Measurements from ENCODE around the gene CRLF2. TPM values are rescaled to one million over a fixed set of nuclear protein-coding genes. Genes with fewer than 3 reads are reported as not detected.

The CRLF2 gene
- total RNA-seq, 2 experiments from 2014 or later = 0.80 to 3.3 TPM

DNA sequence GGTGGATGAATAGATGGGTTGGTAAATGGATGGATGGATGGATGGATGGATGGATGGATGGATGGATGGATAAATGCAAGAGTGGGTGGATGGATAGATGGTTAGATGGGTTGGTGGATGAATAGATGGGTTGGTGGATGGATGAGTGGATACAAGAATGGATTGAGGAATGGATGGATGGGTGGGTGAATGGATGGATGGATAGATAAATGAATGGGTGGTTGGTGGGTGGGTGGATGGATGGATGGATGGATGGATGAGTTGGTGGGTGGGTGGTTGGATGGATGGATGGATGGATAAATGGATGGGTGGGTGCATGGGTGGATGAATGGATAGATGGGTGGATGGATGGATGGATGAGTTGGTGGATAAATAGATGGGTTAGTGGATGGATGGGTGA lies 13.8 kb upstream of the CRLF2 start:
- TF ChIP-seq EZH2phosphoT487 (IDR thresholded peaks at IDR 0.05; ENCODE audit: borderline replicate concordance, low read depth, low read length) (no peak), CTCF (conservative IDR thresholded peaks at IDR 0.05; ENCODE audit: low read length) (no peak)
- Histone ChIP-seq H3K9me3 (ENCODE audit: low read length) (no peaks in the 10 kb centered on the region), H3K4me3 (ENCODE audit: low read depth, low read length, poor library complexity, severe bottlenecking) (no peak overlapping the region), H3K4me2 (ENCODE audit: low read length) (no peak overlapping the region), H3K79me2 (ENCODE audit: insufficient read depth, low read depth, low read length) (no peaks in the 10 kb centered on the region), H3K27ac (ENCODE audit: low read depth, low read length, poor library complexity, severe bottlenecking) (no peak overlapping the region), H2AFZ (ENCODE audit: low read length) (no peak overlapping the region), H3K9me2 (ENCODE audit: insufficient read depth, low read length) (no peaks in the 10 kb centered on the region), H3K36me3 (ENCODE audit: insufficient read depth, low read length) (no peaks in the 10 kb centered on the region), H4K20me1 (ENCODE audit: insufficient read depth, low read length) (no peaks in the 10 kb centered on the region), H3K4me1 (ENCODE audit: insufficient read depth, low read length, poor library complexity, severe bottlenecking) (no peaks in the 10 kb centered on the region)
- no TSS peak for BruUV-seq (replicated peaks)
- ChIA-PET CTCF (ENCODE audit: unreplicated experiment) (no interaction called here), POLR2A (no interaction called here)
- intact Hi-C loops (cut with micrococcal nuclease; ENCODE audit: unreplicated experiment) = no loop called here
- DNase-seq (ENCODE audit: low spot score) = no peak

DNA sequence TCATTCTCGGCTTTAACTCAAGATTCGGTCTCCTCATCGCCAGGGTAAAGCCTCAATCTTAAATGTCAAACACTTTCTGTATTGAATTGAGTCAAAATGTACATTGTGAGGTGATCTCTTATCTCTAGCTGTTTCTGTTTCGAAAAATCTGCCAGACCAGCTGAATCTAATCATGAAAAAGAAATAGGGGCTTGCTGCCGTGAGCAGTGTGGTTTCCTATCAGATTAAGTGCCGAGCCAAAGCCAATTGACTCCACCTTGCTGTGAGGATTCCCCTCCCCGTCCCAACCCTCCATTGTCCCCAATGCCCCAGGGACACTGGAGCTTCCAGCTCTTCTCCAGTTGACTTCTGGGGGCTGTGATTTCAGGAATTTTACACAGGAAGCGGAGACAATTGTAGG lies 12.5 kb upstream of the CRLF2 start:
- CTCF ChIA-PET (ENCODE audit: unreplicated experiment) = no interaction called here
- H3K36me3 ChIP-seq (ENCODE audit: insufficient read depth, low read length) = no peaks in the 10 kb centered on the region
- no peak for TF ChIP-seq EZH2phosphoT487 (IDR thresholded peaks at IDR 0.05; ENCODE audit: borderline replicate concordance, low read depth, low read length)
- TF ChIP-seq CTCF (conservative IDR thresholded peaks at IDR 0.05; ENCODE audit: low read length) = no peak
- H2AFZ ChIP-seq (ENCODE audit: low read length) = no peak overlapping the region
- H3K27ac ChIP-seq (ENCODE audit: low read depth, low read length, poor library complexity, severe bottlenecking) = no peak overlapping the region
- intact Hi-C loops (cut with micrococcal nuclease; ENCODE audit: unreplicated experiment) = no loop called here
- no peaks in the 10 kb centered on the region for H4K20me1 ChIP-seq (ENCODE audit: insufficient read depth, low read length)
- POLR2A ChIA-PET = no interaction called here
- H3K9me2 ChIP-seq (ENCODE audit: insufficient read depth, low read length) = no peaks in the 10 kb centered on the region
- DNase-seq (ENCODE audit: low spot score) = no peak
- H3K9me3 ChIP-seq (ENCODE audit: low read length) = no peaks in the 10 kb centered on the region
- no peak overlapping the region for H3K4me2 ChIP-seq (ENCODE audit: low read length)
- no peaks in the 10 kb centered on the region for H3K79me2 ChIP-seq (ENCODE audit: insufficient read depth, low read depth, low read length)
- no TSS peak for BruUV-seq (replicated peaks)
- no peak overlapping the region for H3K4me3 ChIP-seq (ENCODE audit: low read depth, low read length, poor library complexity, severe bottlenecking)
- no peaks in the 10 kb centered on the region for H3K4me1 ChIP-seq (ENCODE audit: insufficient read depth, low read length, poor library complexity, severe bottlenecking)

GRCh38 chrX:1223242-1223600 lies 10.8 kb upstream of the CRLF2 start:
- Histone ChIP-seq H4K20me1 (ENCODE audit: insufficient read depth, low read length) (no peaks in the 10 kb centered on the region), H3K4me1 (ENCODE audit: insufficient read depth, low read length, poor library complexity, severe bottlenecking) (no peaks in the 10 kb centered on the region), H3K36me3 (ENCODE audit: insufficient read depth, low read length) (no peaks in the 10 kb centered on the region), H3K27ac (ENCODE audit: low read depth, low read length, poor library complexity, severe bottlenecking) (no peak overlapping the region), H3K9me2 (ENCODE audit: insufficient read depth, low read length) (no peaks in the 10 kb centered on the region), H3K9me3 (ENCODE audit: low read length) (no peaks in the 10 kb centered on the region), H2AFZ (ENCODE audit: low read length) (no peak overlapping the region), H3K79me2 (ENCODE audit: insufficient read depth, low read depth, low read length) (no peaks in the 10 kb centered on the region), H3K4me3 (ENCODE audit: low read depth, low read length, poor library complexity, severe bottlenecking) (no peak overlapping the region), H3K4me2 (ENCODE audit: low read length) (no peak overlapping the region)
- ChIA-PET CTCF (ENCODE audit: unreplicated experiment) (no interaction called here), POLR2A (no interaction called here)
- no peak for DNase-seq (ENCODE audit: low spot score)
- TF ChIP-seq EZH2phosphoT487 (IDR thresholded peaks at IDR 0.05; ENCODE audit: borderline replicate concordance, low read depth, low read length) (no peak), CTCF (conservative IDR thresholded peaks at IDR 0.05; ENCODE audit: low read length) (no peak)
- no TSS peak for BruUV-seq (replicated peaks)
- intact Hi-C loops (cut with micrococcal nuclease; ENCODE audit: unreplicated experiment) = no loop called here

All from OCI-LY7 (cell line).